ENCODE measurements around the gene TMEM42. TPM values are rescaled to one million over a fixed set of nuclear protein-coding genes. Genes with fewer than 3 reads are reported as not detected.

Gene TMEM42
- polyA plus RNA-seq, 1 of the 3 experiments (the other 2 are of a cell fraction) = 32.8 TPM

DNA sequence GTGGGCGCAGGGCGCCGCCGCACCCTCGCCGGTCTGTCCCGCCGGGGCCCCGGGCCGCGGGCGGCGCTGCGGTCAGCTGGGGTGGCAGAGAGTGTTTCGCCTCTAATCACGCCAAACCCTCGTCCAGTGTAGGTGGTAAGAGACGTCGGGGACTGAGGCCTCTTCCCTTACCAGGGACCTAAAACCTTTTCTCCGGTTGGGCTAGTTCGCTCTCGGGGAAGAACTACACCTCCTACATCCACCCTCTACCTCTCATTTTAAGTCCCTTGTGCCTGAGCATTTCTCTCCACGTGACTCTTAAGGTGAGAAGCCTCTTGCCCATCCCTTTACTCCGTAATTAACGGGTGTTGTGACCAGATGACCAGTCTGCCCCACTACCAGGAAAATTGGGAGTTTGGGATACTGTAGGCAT is 520 bp downstream of the TMEM42 start:
- Histone ChIP-seq H3K9me3 (no peaks in the 10 kb centered on the region), H3K36me3 (replicated peaks in 1 of 2; ENCODE audit: control insufficient read depth in 1 of 2, insufficient read depth in 2 of 2, low read length in 1 of 2) (peaks cover 0 to 4% of the 10 kb centered on the region in 2 experiments), H3K9me2 (no peaks in the 10 kb centered on the region), H3K9ac (peak overlapping the region; percentile 61), H2AFZ (ENCODE audit: low read depth) (peak overlapping the region; percentile 76; the same call in 1 of the 2 replicates), H3K4me1 (ENCODE audit: control insufficient read depth in 1 of 2, insufficient read depth in 2 of 2, low read depth in 1 of 2, low read length in 1 of 2) (peaks cover 5 to 7% of the 10 kb centered on the region in 2 experiments; a peak in 2 of 4 replicates), H3K4me3 (ENCODE audit: low read depth in 2 of 2, low read length in 1 of 2) (peak overlapping the region; percentile 60 to 64), H3K27me3 (ENCODE audit: insufficient read depth) (no peaks in the 10 kb centered on the region), H3K27ac (ENCODE audit: low read depth in 2 of 2, low read length in 1 of 2) (peak overlapping the region; percentile 27 to 62; a peak in 2 of 4 replicates), H3K79me2 (ENCODE audit: insufficient read depth) (no peaks in the 10 kb centered on the region), H4K20me1 (ENCODE audit: insufficient read depth) (no peaks in the 10 kb centered on the region), H3K4me2 (peak overlapping the region; percentile 83), H3F3A (replicated peaks; ENCODE audit: insufficient read depth) (peaks cover 4% of the 10 kb centered on the region)
- ChIA-PET CTCF (interaction anchor here (0.6 kb wide), 1 partner anchor 10 kb away, joined by 3 read pairs; no protein-coding TSS in a partner anchor), POLR2A (interaction anchor here (0.6 kb wide), 1 partner anchor 364 kb away, joined by 7 read pairs; no protein-coding TSS in a partner anchor)
- WGBS (ENCODE audit: low lambda C conversion rate) = 23% methylated on average over 7 of the region's 25 CpGs
- TF ChIP-seq, protein P1, sequence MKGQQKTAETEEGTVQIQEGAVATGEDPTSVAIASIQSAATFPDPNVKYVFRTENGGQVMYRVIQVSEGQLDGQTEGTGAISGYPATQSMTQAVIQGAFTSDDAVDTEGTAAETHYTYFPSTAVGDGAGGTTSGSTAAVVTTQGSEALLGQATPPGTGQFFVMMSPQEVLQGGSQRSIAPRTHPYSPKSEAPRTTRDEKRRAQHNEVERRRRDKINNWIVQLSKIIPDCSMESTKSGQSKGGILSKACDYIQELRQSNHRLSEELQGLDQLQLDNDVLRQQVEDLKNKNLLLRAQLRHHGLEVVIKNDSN (IDR thresholded peaks at IDR 0.05; ENCODE audit: borderline replicate concordance, low read depth) = peak; percentile 54; the same call in 1 of the 2 replicates
- TF ChIP-seq SIN3A (IDR thresholded peaks at IDR 0.05; ENCODE audit: borderline replicate concordance, low read depth, low read length) = no peak
- no peak for DNase-seq

DNA sequence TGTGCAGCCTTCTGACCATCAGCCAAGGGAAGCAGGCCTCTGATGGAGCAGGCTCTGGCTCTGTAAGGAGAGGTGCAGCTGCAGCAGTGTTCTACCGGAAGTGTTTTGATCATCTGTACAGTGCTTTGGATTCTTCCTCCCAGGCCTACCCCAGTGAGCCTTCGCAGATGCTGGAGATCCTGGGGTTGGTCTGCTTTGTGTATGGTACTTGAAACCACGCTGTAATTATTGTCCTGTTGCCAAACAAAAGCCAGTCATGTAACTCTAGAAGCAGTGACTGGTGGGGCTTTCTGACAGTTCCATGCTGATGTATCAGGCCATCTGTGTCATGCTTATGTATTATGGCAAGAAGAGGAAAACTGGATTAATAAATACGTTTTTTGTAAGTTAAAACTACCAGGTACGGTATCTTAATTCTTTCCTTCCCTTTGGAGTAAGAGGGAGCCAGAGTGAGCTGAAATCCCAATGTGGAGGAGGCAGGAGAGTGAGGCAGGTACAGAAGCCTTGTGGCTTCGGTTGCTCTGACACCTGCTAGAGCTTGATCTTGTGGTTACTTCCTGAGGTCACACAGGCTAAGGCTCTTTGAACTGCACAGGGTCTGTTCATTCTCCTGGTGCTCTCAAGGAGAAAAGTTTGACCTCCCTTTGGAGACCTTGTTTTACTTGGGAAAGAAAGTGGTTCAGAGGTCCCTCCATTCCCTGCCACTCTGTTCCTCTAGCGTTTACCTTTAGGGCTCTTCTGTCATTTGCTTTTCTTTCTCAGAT is 3.7 kb downstream of the TMEM42 start:
- H3K9me3 ChIP-seq = no peaks in the 10 kb centered on the region
- H3K9me2 ChIP-seq = no peaks in the 10 kb centered on the region
- no peaks in the 10 kb centered on the region for H3K79me2 ChIP-seq (ENCODE audit: insufficient read depth)
- H3K27ac ChIP-seq (ENCODE audit: low read depth in 2 of 2, low read length in 1 of 2) = no peak overlapping the region
- H3K36me3 ChIP-seq (replicated peaks in 1 of 2; ENCODE audit: control insufficient read depth in 1 of 2, insufficient read depth in 2 of 2, low read length in 1 of 2) = peaks cover 4% of the 10 kb centered on the region in 2 experiments
- H4K20me1 ChIP-seq (ENCODE audit: insufficient read depth) = no peaks in the 10 kb centered on the region
- no peak overlapping the region for H3K4me3 ChIP-seq (ENCODE audit: low read depth in 2 of 2, low read length in 1 of 2)
- TF ChIP-seq SMC3 (IDR thresholded peaks at IDR 0.05; ENCODE audit: low read depth, low read length) (no peak), RAD21 (IDR thresholded peaks at IDR 0.05; ENCODE audit: low read length) (no peak), GABPA (IDR thresholded peaks at IDR 0.05; ENCODE audit: low read depth) (no peak), JUND (IDR thresholded peaks at IDR 0.05) (no peak), MEF2A (IDR thresholded peaks at IDR 0.05; ENCODE audit: borderline replicate concordance, low read depth) (no peak), CHD2 (IDR thresholded peaks at IDR 0.05; ENCODE audit: low read length, partially characterized antibody) (no peak), EP300 (IDR thresholded peaks at IDR 0.05; ENCODE audit: borderline replicate concordance in 1 of 2, low read depth in 1 of 2, low read length in 1 of 2) (no peak), FOXM1 (IDR thresholded peaks at IDR 0.05; ENCODE audit: low read depth) (no peak), TCF12 (IDR thresholded peaks at IDR 0.05) (no peak)
- TF ChIP-seq, protein P2, sequence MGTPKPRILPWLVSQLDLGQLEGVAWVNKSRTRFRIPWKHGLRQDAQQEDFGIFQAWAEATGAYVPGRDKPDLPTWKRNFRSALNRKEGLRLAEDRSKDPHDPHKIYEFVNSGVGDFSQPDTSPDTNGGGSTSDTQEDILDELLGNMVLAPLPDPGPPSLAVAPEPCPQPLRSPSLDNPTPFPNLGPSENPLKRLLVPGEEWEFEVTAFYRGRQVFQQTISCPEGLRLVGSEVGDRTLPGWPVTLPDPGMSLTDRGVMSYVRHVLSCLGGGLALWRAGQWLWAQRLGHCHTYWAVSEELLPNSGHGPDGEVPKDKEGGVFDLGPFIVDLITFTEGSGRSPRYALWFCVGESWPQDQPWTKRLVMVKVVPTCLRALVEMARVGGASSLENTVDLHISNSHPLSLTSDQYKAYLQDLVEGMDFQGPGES (IDR thresholded peaks at IDR 0.05; ENCODE audit: low read depth, low read length) = no peak
- TF ChIP-seq, protein P1 (IDR thresholded peaks at IDR 0.05; ENCODE audit: borderline replicate concordance, low read depth) = no peak
- peaks cover 5 to 7% of the 10 kb centered on the region in 2 experiments; a peak in 2 of 4 replicates for H3K4me1 ChIP-seq (ENCODE audit: control insufficient read depth in 1 of 2, insufficient read depth in 2 of 2, low read depth in 1 of 2, low read length in 1 of 2)
- H3F3A ChIP-seq (replicated peaks; ENCODE audit: insufficient read depth) = peaks cover 3% of the 10 kb centered on the region
- CTCF ChIA-PET = no interaction called here
- 83% methylated on average over 7 of the region's 7 CpGs for WGBS (ENCODE audit: low lambda C conversion rate)
- DNase-seq = no peak
- POLR2A ChIA-PET = no interaction called here
- no peak overlapping the region for H2AFZ ChIP-seq (ENCODE audit: low read depth)
- no peaks in the 10 kb centered on the region for H3K27me3 ChIP-seq (ENCODE audit: insufficient read depth)
- H3K9ac ChIP-seq = no peak overlapping the region
- no peak overlapping the region for H3K4me2 ChIP-seq
